Measurements from ENCODE around the gene WNK2.
"Not testable (repeated sequence)": the region's sequence is repeated elsewhere in the genome, so short reads cannot be mapped to it uniquely, and the experiment has no call there.

WNK2 gene

GRCh38 chr9:93306579-93307091, 122.7 kb downstream of the WNK2 start:
- no peak for DNase-seq (ENCODE audit: low read depth, low spot score)

- DNase-seq (ENCODE audit: low read depth, low spot score), result no peak
Observed at GRCh38 chr9:93307468-93308157, 123.7 kb downstream of the WNK2 start.

GRCh38 chr9:93308158-93308602, 124.2 kb downstream of the WNK2 start:
- DNase-seq (ENCODE audit: low read depth, low spot score), result no peak

- no peak for DNase-seq (ENCODE audit: low read depth, low spot score)
Observed at GRCh38 chr9:93308676-93309075, 124.7 kb downstream of the WNK2 start.

- no peak for DNase-seq (ENCODE audit: low read depth, low spot score)
Observed at GRCh38 chr9:93309889-93310425, 126.0 kb downstream of the WNK2 start.

GRCh38 chr9:93315118-93315517, 131.2 kb downstream of the WNK2 start:
- no peak for DNase-seq (ENCODE audit: low read depth, low spot score)

GRCh38 chr9:93315960-93316359, 132.0 kb downstream of the WNK2 start:
- no peak for DNase-seq (ENCODE audit: low read depth, low spot score)

GRCh38 chr9:93316726-93317494, 133.0 kb downstream of the WNK2 start:
- DNase-seq (ENCODE audit: low read depth, low spot score), result no peak

- DNase-seq (ENCODE audit: low read depth, low spot score), result no peak
Observed at GRCh38 chr9:93317495-93318094, 133.7 kb downstream of the WNK2 start.

- DNase-seq (ENCODE audit: low read depth, low spot score), result no peak
Observed at GRCh38 chr9:93318480-93318879, 134.5 kb downstream of the WNK2 start.

- no peak for DNase-seq (ENCODE audit: low read depth, low spot score)
Observed at GRCh38 chr9:93319301-93319991, 135.5 kb downstream of the WNK2 start.

GRCh38 chr9:93319992-93320500, 136.1 kb downstream of the WNK2 start:
- no peak for DNase-seq (ENCODE audit: low read depth, low spot score)

- DNase-seq (ENCODE audit: low read depth, low spot score), result no peak
Observed at GRCh38 chr9:93320591-93321219, 136.8 kb downstream of the WNK2 start.

GRCh38 chr9:93321220-93321610, 137.3 kb downstream of the WNK2 start:
- no peak for DNase-seq (ENCODE audit: low read depth, low spot score)

GRCh38 chr9:93323446-93323954, 139.6 kb downstream of the WNK2 start:
- not testable (repeated sequence) for DNase-seq (ENCODE audit: low read depth, low spot score)

GRCh38 chr9:93324191-93324834, 140.4 kb downstream of the WNK2 start:
- no peak for DNase-seq (ENCODE audit: low read depth, low spot score)

GRCh38 chr9:93325307-93326035, 141.5 kb downstream of the WNK2 start:
- no peak for DNase-seq (ENCODE audit: low read depth, low spot score)

GRCh38 chr9:93326056-93326455, 142.1 kb downstream of the WNK2 start:
- DNase-seq (ENCODE audit: low read depth, low spot score), result no peak

- no peak for DNase-seq (ENCODE audit: low read depth, low spot score)
Observed at GRCh38 chr9:93326654-93327053, 142.7 kb downstream of the WNK2 start.

All from iPS DF 19.7 (cell line).